ENCODE measurements around the gene EPS8. TPM values are rescaled to one million over a fixed set of nuclear protein-coding genes. Genes with fewer than 3 reads are reported as not detected.

Gene EPS8
- polyA plus RNA-seq: 10 to 100 TPM; 10.1 to 71.5 (median 56.7) TPM

DNA sequence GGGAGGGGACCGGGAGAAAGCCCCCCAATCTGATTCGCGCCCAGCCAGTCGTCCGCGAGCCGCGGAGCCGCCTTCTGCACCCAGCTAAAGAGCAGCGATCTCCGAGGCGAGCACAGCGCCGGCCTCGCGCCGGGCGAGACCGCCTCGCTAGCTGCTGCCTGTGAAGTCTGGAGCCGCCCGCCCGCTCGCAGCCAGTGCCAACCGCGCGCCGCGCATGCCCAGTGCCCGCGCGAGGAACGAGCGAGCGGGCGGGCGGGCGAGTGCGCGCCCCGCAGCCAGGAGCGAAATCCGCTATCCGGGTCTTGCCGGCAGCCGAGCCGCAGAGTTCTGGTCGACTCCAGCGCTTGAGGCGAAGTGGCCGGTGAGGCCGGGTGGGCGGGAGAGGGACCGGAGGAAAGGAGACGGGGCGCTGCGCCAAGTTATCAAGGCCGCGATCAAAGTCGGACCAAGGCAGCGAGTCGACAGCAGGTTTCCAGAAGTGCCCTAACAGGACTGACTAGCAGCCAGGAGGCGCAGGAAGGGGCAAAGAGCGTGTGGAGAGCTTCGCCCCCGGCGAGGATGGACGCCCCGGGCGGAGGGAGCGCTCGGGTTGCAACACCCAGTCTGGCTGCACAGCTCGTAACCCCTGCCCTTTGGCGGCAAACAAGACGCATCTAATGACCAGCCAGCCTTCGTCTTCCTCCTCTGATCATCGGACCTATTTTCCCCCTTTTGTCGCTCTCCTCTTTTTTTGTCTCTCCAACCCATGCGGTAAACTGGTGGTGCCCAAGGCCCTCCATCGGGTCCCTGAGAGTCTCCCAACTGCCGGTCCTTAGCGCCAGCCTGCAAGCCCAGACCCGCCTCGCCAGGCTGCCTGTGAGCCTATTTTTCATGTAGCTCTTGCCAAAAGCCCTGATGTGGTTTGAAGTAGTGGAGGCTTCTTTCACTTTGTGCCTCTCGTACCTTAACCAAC is at the start of gene EPS8:
Gene EPS8 (minus strand): TSS at position 169 of the 952 bp plus-strand sequence. CDS start 106,437 bp downstream, outside the sequence.
- H3K27ac ChIP-seq (ENCODE audit: low read depth, low read length): peak within 1 kb of the TSS; percentile 31
- WGBS, 3 donors: 1 to 2% (median 2%) methylated on average over 82 to 85 of the region's 85 CpGs

DNA sequence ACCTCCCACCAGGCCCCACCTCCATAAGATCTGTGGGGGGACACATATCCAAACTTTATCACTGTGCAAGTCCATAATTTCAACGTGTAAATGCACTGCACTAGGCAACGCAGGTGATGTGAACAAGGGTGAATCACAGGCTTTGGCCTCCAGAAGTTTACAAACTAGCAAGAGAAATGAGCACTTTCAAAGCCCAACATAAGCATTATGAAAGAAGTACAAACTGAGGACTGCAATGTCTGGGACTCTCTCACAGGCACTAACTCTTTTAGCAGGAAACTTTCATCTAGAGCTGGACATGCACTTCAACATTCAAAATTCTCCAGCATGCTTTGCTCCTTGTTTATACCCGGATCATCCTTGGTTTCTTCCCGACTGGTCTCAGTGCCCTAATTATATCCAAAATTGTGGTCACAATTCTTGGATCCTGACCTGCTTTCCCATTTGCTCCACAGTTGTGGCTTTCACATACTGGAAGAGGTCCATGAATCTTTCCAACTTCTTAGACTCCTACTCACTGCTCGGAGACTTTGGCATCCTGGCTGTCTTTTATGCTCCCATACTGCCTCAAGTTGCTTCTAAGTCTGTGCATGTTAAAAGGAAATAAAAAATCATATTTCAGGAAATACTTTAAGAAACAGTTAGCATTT is 48.1 kb upstream of the EPS8 start:
- no peak overlapping the region for H3K27ac ChIP-seq (ENCODE audit: low read depth, low read length)
- 60 to 69% (median 64%) methylated on average over 5 of the region's 5 CpGs for WGBS, 3 donors

DNA sequence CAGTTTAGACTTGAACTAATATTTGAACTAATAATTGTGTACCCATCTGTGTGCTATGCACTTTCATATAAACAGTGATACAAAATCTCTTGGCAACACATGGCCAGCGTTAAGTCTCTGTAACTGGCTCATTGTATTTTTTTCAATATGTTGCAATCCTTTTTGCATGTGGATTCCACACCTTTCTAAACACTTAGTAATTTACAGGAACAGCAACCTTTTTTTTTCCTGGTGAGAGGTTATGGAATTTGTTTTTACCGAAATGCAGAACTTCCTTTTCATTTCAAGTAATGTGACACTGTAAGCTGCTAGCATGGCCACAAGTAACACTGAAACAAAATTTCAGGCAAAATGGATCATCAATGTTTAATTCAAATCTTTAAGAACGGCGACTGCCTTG is 45.4 kb upstream of the EPS8 start:
- H3K27ac ChIP-seq (ENCODE audit: low read depth, low read length): no peak overlapping the region
- 68 to 76% (median 72%) methylated on average over 4 of the region's 4 CpGs for WGBS, 3 donors

DNA sequence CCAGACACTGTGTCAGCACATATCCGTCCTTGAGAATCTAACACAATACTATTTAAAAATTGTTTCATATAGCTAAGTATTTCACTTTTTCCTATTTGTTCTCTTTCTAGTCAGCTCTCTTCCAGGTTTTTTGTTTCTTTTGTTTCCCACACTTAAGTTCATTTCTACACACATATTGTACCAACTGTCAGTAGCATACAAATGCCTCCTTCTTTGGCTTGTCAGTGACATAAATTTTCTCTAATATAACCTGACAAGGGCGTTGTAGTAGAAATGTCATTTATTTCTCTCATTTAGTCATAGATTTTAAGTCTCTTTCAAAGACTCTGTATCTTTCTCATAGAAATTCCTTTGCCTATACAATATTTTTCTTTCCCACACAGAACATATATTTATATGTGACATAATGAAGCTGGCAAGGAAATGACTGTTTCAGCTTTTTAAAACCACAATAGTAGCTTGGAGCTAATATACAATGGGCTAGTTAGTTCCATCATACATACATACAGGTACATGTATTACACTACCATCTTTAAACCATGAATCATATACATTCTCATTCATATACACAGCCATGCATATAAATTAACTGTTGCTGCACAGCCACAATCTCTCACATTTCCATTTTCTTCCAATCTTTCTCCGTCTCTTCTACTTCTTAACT is 42.3 kb upstream of the EPS8 start:
- 80 to 87% (median 85%) methylated on average over 3 of the region's 3 CpGs for WGBS, 3 donors
- H3K27ac ChIP-seq (ENCODE audit: low read depth, low read length): no peak overlapping the region

DNA sequence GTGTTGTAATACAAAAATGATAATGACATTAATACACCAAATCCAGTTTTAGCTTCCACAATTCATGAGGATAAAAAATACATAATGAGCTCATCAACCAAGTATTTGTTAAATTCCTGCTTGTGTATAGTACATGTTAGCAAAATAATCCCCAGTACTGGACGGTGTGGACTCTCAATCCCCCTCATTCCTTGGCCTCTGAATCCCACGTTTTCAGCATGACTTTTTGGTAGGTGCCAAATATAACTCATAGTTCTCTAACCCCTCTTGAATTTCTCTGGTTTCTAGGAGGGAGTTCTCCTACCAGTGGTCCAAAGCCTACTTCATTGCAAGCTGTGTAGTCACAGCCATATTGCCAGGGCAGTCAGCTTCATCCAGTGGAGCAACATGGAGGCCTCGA is 41.4 kb upstream of the EPS8 start:
- WGBS, 3 donors: 51 to 83% (median 61%) methylated on average over 3 of the region's 3 CpGs
- H3K27ac ChIP-seq (ENCODE audit: low read depth, low read length): no peak overlapping the region

DNA sequence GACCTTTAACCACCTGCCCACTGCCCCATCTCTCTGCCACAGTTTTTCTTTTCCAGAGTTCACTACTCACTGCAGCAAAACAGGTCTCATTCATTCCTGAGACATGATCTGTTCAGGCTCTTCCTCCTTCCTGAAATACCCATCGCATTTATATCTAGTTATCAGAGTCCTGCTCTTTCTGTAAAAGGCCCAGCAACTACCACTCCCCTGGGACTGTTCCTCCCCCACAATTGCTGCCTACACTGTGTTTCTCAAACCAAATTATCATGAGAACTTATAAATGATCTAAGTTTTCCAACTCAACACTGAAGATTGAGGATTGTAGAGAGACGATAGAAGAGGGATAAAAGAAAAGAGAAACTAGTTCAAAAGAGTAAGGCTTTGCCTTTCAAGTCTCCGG is 40.8 kb upstream of the EPS8 start:
- whole genome bisulfite sequencing, 3 donors: 53 to 81% (median 56%) methylated on average over 3 of the region's 3 CpGs
- H3K27ac ChIP-seq (ENCODE audit: low read depth, low read length): no peak overlapping the region

DNA sequence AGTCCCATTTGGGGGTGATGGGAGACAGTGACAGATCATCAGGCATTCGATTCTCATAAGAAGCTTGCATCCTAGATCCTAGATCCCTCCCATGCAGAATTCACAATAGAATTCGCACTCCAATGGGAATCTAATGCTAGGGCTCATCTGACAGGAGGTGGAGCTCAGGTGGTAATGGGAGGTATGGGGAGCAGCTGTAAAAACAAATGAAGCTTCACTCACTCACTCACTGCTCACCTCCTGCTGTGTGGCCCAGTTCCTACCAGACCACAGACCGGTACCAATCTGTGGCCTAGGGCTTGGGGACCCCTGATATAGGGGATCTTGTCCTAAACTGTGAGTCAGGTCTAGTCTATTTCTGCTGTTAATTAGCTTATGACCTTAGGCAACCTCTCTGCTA is 40.1 kb upstream of the EPS8 start:
- 91 to 93% (median 93%) methylated on average over 3 of the region's 3 CpGs for WGBS, 3 donors
- no peak overlapping the region for H3K27ac ChIP-seq (ENCODE audit: low read depth, low read length)

DNA sequence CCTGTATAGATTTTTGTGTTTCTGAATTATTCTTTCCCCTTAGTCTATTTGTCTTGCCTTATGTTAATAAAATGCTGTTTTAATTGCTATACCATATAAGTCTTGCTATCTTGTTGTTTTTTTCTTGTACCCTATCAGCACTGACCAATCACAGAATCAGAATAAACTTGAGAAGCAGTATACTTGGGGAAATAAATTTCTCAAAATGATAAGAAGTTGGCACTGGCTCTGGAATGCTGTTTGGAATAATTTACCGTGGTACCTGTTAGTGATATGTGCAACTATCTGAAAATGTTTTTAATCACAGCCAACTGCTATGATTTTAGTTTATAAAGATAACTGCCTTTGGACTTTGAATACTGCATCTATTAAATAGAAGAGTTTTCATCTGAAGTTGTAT is 37.9 kb upstream of the EPS8 start:
- 27 to 66% (median 62%) methylated on average over 1 of the region's 1 CpG for WGBS, 3 donors
- no peak overlapping the region for H3K27ac ChIP-seq (ENCODE audit: low read depth, low read length)

DNA sequence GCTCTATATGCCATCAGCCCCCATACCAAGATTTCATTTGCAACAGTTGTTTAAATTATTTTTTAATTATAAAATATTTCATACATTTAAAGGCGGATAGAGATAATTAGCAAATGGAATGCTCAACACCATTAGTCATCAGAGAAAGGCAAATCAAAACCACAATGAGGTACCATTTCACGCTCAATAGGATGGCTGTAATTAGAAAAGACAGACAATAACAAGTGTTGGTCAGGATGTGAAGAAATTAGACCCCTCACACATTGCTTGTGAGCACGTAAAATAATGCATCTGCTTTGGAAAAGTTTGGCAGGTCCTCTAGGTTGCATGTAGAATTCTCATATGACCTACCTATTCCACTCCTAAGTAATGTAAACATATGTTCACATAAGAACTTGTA is 35.3 kb upstream of the EPS8 start:
- WGBS, 3 donors: 92 to 97% (median 95%) methylated on average over 3 of the region's 3 CpGs
- H3K27ac ChIP-seq (ENCODE audit: low read depth, low read length): no peak overlapping the region

DNA sequence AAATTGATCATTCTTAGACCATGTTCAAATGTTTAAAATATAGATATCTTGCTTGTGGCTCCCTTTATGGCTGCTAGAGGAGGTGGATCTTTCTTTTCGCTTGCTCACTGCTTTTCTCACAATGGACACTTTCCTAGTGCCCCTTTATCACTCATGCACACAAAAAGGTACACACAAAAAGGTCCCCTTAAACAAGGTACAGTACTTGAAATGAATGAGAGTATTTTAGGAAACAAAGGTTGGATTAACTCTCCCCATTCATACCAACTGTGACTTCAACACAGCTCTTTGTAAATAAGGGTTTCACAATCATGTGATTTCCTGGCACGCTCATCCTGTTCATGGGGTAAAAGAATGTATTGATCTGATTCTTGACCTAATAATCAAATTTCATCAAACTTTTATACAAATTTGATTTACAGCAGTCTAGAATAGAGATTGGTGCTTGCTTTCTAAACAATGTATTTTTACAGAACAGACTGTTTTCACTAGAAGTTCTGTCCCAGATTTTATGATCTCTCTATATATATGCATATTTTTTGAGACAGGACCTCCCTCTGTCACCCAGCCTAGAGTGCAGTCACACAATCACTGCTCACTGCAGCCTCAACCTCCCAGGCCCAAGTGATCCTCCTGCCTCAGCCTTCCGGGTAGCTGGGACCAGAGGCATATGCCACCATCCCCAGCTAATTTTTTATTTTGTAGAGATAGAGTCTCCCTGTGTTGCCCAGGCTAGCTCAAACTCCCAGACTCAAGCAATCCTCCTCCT is 34.4 kb upstream of the EPS8 start:
- 66 to 83% (median 79%) methylated on average over 3 of the region's 3 CpGs for WGBS, 3 donors
- H3K27ac ChIP-seq (ENCODE audit: low read depth, low read length): no peak overlapping the region

DNA sequence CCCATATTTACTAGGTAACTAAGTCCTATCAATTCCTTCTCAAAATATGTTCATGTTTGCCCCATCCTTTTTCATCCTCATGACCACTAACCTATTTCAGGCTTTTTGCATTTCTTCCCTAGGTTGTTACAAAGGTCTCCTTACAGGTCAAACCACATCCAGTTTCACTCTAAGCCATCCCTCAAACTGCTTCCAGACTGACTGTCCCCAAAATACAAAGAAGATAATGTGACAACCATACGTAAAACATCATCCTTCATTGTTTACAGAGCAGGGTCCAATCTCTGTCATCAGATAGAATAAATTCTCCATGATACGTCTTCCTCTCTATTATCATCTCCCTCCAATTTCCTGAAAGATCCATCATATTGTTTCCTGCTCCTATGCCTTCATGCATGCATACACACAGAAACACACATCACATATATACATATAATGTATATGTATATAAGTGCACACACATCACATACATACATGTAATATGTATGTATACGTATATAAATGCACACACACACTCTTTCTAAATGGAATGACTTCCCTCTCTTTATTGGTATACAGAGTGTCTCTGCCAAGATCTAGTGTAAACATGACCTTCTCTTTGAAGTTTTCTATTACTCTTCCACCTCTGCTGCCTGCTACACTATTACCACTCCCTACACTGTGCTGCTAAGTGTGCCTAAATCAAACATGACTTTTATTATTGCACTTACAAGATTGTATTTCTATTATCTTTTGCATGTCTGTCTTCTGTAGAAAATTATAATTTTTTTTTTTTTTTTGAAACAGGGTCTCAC is 30.7 kb upstream of the EPS8 start:
- 59 to 81% (median 74%) methylated on average over 3 of the region's 3 CpGs for WGBS, 3 donors
- no peak overlapping the region for H3K27ac ChIP-seq (ENCODE audit: low read depth, low read length)

DNA sequence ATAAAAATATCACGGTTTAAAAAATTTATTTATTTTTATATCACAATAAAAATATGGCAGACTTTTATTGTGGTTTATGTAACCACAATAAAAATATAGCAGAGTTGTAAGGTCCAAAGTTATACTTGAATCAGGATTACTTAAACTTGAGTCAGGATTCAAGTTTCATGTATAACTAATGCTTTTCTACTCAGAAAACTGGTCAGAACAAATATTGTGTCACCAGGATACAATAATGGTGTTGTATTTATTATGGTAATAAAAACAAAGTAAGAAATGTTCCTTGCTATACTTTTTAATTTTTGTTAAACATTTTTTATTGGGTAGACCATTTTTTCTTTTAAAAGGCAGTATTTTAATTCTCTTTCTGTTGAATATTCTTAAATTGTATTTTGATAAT is 29.2 kb upstream of the EPS8 start:
- no peak overlapping the region for H3K27ac ChIP-seq (ENCODE audit: low read depth, low read length)
- WGBS, 3 donors: 93 to 95% (median 93%) methylated on average over 1 of the region's 1 CpG

DNA sequence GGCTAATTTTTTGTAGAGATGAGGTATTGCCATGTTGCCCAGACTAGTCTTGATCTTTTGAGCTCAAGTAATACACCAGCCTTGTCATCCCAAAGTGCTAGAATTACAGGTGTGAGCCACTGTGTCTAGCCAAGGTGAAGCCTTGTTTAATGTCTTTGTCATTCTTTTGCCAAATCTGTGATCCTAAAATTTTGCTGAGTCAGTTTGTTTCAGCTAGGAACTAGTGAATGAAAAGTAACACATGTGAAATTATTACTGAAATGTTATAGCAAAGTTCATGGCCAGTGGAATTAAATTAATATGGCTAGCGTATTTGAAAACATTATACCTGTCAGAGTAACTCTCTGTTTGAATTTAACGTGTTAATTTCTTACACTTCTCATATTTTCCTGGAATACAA is 26.5 kb upstream of the EPS8 start:
- WGBS, 3 donors: 66 to 87% (median 85%) methylated on average over 2 of the region's 2 CpGs
- H3K27ac ChIP-seq (ENCODE audit: low read depth, low read length): no peak overlapping the region

DNA sequence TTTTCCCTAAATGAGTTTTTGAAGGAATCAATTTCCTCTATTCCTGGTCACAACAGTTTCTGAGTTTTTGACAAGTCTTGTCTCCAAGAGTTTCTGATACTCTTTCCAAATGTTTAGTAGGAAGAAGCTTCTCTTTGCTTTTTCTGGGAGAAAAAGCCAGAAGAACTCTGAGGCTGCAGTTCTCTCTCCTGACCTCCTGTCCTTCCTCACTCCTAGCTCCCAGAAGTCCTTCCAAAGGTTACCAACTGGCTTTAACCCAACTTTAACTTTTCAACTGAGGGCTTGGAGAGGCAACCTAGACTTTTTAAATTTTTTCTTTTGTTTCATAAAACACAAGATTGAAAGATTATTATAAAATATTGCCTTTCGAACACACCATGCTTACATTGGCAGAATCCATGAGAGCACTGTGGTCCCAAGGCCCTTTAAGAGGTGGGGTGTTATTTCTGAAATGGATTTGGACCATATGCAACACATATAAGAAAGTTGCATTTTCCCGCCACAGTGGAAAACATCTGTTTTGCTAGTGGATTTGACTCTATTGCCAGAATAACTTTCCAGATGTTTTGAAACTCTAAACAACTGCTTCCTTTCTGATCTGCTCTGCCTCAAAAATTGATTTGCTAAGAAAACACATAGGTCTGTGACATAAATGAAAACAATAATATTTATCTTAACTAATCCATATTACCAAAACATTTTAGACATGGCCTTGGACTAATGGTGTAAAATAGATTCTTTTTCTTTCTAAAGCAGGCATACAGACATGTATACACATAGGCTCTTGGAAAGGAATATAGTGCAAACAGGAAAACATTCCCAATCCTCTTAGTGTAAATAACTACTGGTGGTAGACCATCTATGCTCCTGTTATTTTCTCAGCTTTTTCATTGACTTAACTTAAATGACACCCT is 22.3 kb upstream of the EPS8 start:
- WGBS, 3 donors: 56 to 76% (median 71%) methylated on average over 2 of the region's 2 CpGs
- no peak overlapping the region for H3K27ac ChIP-seq (ENCODE audit: low read depth, low read length)

DNA sequence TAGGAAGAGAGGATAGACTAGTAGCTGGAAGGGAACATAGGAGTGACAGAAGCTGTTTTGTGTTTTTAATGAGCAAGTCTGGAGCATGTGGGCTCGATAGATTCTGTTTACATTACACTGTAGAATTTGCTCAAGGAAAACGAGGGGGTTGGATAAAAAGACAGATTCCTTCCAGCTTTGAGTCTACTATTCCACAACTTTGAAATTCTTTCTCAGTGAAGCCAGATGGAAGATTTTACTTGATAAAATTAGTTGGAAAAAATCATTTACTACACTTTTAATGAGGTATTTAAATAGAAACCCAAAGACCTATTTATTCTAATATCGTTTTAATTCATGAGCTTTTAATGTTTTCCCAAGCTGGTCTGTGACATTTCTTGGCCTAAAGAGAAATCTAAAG is 19.5 kb upstream of the EPS8 start:
- 21 to 38% (median 34%) methylated on average over 3 of the region's 3 CpGs for WGBS, 3 donors

DNA sequence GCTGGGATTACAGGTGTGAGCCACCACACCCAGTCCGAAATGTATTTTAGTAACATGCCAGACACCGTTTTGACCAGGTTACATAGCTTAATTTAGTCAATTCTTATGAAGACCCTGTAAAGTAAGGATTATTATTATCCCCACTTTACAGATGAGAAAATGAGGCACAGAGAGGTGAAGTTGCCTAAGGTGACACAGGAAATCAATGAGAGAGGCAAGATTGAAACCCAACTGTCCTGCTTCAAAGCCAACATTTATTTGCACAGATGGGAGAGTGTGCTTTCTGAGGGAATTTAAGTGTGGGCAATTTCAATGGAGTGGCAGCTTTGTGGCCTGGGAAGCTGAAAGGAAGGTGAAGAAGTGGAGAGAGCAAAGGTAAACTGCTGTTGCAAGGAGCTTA is 19.1 kb upstream of the EPS8 start:
- WGBS, 3 donors: 90 to 93% (median 90%) methylated on average over 2 of the region's 2 CpGs
- H3K27ac ChIP-seq (ENCODE audit: low read depth, low read length): no peak overlapping the region

More for the DNA sequence above, 19.5 kb upstream of the EPS8 start:
- H3K27ac ChIP-seq (ENCODE audit: low read depth, low read length): no peak overlapping the region

DNA sequence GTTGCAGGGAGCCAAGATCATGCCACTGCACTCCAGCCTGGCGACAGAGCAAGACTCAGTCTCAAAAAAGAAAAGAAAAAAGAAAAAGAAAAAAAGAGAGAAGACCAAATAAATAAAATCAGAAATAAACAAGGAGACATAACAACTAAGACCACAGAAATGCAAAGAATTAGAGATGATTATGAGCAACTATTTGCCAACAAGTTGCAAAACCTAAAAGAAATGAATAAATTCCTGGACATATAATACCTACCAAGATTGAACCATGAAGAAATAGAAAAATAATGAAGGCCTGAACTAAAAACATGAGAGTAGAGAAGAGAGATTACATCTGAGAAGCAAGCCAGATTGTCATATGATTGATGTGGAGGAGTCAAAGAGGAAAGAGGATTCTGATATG is 17.6 kb upstream of the EPS8 start:
- WGBS, 3 donors: 93 to 96% (median 94%) methylated on average over 1 of the region's 1 CpG
- H3K27ac ChIP-seq (ENCODE audit: low read depth, low read length): no peak overlapping the region
